Neuron (in vitro differentiated cells): ENCODE results near the gene AIPL1.
"Not testable (repeated sequence)": the region's sequence is repeated elsewhere in the genome, so short reads cannot be mapped to it uniquely, and the experiment has no call there.

Source experiments
- H2AFZ ChIP-seq: one replicate; pipeline ENCODE4 v1.6.1; 2013; ENCODE audit warnings: low read depth, mild to moderate bottlenecking, inconsistent platforms, low read length, moderate library complexity
- H3K27me3 ChIP-seq: one replicate; pipeline ENCODE4 v1.6.1; 2013; ENCODE audit warnings: low read length; ENCODE audit not compliant: insufficient read depth
- H3K36me3 ChIP-seq: one replicate; pipeline ENCODE4 v1.6.1; 2013; ENCODE audit warnings: low read length; ENCODE audit not compliant: insufficient read depth
- H3K4me1 ChIP-seq: one replicate; pipeline ENCODE4 v1.6.1; 2013; ENCODE audit warnings: low read length; ENCODE audit not compliant: insufficient read depth
- H3K4me3 ChIP-seq: 2 replicates; pipeline ENCODE4 v1.5.1; 2013; ENCODE audit warnings: mild to moderate bottlenecking, low read length, moderate library complexity
- H3K9me3 ChIP-seq: one replicate; pipeline ENCODE4 v1.6.1; 2013; ENCODE audit warnings: low read length

The AIPL1 gene

GRCh38 chr17:6435051-6435450, at the start of gene AIPL1:
Gene AIPL1 (minus strand): TSS chr17:6435121. CDS start chr17:6435104, 17 bp downstream.
- Histone ChIP-seq H3K4me1 (peaks cover 16% of the 10 kb centered on the region), H3K27me3 (peaks cover 3% of the 10 kb centered on the region), H3K36me3 (no peaks in the 10 kb centered on the region), H3K9me3 (peaks cover 3% of the 10 kb centered on the region), H2AFZ (no peak within 1 kb of the TSS), H3K4me3 (no peak within 1 kb of the TSS)

- Histone ChIP-seq H3K9me3 (no peaks in the 10 kb centered on the region), H3K4me3 (no peak overlapping the region), H2AFZ (no peak overlapping the region), H3K36me3 (no peaks in the 10 kb centered on the region), H3K4me1 (no peaks in the 10 kb centered on the region), H3K27me3 (no peaks in the 10 kb centered on the region)
These were observed 48.6 kb upstream of the AIPL1 start for GRCh38 chr17:6483507-6483906.

DNA sequence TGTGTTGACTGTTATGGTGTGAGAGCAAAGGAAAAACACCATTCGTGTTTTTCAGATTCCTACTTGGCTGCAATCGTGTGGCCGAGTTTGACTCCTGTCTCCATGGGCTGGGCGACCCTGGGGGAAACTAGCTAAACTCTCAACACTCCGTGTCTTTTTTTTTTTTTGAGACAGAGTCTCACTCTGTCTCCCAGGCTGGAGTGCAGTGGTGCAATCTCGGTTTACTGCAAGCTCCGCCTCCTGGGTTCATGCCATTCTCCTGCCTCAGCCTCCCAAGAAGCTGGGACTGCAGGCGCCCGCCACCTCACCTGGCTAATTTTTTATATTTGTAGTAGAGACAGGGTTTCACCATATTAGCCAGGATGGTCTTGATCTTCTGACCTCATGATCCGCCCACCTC, 47.9 kb upstream of the AIPL1 start:
- not testable (repeated sequence) for H3K4me3 ChIP-seq, H3K27me3 ChIP-seq, H2AFZ ChIP-seq, H3K36me3 ChIP-seq, H3K9me3 ChIP-seq, H3K4me1 ChIP-seq

DNA sequence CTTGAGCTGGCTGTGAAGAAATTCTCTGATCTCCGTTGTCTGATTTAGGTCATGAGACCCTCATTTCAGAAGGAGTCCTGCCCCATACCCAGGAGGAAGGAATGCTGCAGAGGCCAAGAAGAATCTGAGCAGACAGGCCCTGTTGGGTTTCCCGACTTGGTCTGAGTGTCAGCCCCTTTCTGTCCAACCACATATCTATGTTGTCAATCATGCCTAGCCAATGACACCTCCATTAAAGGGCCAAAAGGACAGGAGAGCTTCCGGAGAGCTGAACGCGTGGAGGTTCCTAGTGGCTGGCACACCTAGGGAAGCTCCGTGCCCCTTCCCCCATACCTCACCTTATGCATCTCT, 47.2 kb upstream of the AIPL1 start:
- H3K9me3 ChIP-seq = no peaks in the 10 kb centered on the region
- no peaks in the 10 kb centered on the region for H3K27me3 ChIP-seq
- H2AFZ ChIP-seq = no peak overlapping the region
- no peaks in the 10 kb centered on the region for H3K36me3 ChIP-seq
- no peak overlapping the region for H3K4me3 ChIP-seq
- H3K4me1 ChIP-seq = no peaks in the 10 kb centered on the region

DNA sequence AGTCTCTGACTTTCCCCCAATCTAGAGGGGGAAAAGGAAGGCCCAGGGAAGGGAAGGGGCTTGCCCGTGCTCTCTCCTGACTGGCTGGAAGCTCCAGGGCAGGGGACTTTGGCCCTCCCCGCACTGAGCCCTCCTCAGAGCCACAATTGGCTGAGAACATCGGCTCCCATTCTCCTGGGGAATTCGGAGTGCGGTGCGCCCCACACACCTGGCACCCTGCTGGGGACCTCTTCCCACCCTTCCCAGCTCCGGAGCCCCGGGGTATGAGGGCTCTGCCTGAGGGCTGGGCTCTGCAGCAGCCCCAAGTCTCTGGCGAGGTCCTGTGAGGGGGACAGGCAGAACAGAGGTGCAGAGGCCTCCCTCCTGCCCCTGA, 45.4 kb upstream of the AIPL1 start:
- H3K9me3 ChIP-seq = no peaks in the 10 kb centered on the region
- no peak overlapping the region for H2AFZ ChIP-seq
- no peaks in the 10 kb centered on the region for H3K27me3 ChIP-seq
- no peak overlapping the region for H3K4me3 ChIP-seq
- peaks cover 6% of the 10 kb centered on the region for H3K4me1 ChIP-seq
- H3K36me3 ChIP-seq = no peaks in the 10 kb centered on the region

DNA sequence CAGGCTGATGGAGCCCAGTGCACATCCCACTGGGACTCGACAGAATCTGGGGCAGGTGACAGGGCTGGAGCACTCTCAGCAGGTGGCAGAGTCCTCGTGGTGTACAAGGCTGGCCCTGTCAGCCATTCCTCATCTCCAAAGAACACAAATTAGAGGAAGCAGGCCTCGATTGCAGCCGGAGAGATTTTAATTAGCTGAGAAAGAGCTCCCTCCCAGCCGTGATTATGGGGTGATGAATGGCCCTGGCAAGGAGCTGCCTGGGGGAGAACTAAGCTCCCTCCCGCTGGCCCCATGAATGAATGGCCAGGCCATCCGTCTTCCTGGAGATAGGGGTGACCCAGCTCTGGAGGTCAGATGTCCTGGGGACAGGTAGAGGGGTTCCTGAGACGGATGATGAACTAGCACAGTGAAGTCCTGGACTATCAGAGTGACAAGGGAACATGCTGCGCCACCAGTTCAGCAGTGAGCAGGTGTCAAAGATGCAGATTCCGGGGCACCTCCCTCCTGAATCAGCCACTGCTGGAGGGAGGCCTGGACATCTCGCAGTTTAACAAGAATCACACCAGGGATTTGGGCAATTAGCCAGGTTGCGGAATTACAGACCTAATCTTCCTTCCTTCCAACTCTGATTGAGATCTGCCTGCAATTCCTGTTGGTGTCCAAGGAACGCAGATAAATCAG, 44.8 kb upstream of the AIPL1 start:
- no peaks in the 10 kb centered on the region for H3K9me3 ChIP-seq
- no peak overlapping the region for H2AFZ ChIP-seq
- no peaks in the 10 kb centered on the region for H3K36me3 ChIP-seq
- H3K4me3 ChIP-seq = no peak overlapping the region
- no peaks in the 10 kb centered on the region for H3K27me3 ChIP-seq
- H3K4me1 ChIP-seq = peaks cover 6% of the 10 kb centered on the region

DNA sequence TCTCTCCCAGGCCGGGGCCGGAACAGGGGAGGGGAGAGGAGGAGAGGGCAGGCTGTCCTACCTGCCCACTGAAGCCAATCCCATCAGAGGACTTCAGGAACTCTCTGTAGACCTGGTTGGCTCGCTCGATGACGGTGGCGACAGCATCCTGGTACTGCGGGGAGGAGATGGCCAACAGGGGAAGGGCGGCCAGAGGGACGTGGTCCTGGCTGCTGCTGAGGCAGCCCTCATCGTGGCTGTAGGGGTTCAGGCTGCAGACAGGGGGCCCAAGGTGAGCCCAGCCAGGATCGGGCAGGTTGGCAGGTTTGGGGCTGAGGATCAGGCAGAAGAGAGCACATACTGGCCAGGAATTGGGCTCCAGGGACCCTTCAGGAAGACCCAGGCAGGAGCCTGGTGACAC, 43.6 kb upstream of the AIPL1 start:
- Histone ChIP-seq H3K36me3 (no peaks in the 10 kb centered on the region), H3K27me3 (no peaks in the 10 kb centered on the region), H2AFZ (no peak overlapping the region), H3K4me3 (no peak overlapping the region), H3K4me1 (peaks cover 6% of the 10 kb centered on the region), H3K9me3 (no peaks in the 10 kb centered on the region)

DNA sequence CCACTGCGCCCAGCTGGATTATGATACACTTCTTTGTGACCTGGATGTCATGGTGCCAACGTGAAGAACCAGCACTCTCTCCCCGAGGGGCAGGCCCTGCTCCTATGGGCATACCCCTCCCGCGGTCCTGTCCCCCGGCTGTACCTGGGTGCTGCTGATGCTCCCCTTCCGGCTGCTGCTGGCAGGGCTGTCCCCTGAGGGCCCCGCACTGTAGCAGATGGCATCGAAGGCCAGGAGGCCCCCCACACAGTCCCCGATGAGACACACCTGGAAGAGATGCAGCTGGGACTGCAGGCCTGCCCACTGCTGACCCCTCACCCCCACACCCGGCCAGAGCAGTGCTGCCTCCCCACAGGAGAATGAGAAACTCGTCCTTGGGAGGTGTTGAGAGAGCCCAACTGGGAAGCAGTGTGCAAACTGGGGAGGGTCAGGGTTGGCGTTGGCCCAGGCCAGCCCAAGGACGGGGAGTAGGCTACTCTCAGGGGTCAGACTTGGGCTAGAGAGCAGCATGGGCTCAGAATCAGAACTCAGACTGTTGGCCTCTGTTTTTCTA, 43.0 kb upstream of the AIPL1 start:
- H3K9me3 ChIP-seq = no peaks in the 10 kb centered on the region
- no peak overlapping the region for H2AFZ ChIP-seq
- no peak overlapping the region for H3K4me3 ChIP-seq
- H3K27me3 ChIP-seq = no peaks in the 10 kb centered on the region
- no peaks in the 10 kb centered on the region for H3K36me3 ChIP-seq
- peaks cover 6% of the 10 kb centered on the region for H3K4me1 ChIP-seq

DNA sequence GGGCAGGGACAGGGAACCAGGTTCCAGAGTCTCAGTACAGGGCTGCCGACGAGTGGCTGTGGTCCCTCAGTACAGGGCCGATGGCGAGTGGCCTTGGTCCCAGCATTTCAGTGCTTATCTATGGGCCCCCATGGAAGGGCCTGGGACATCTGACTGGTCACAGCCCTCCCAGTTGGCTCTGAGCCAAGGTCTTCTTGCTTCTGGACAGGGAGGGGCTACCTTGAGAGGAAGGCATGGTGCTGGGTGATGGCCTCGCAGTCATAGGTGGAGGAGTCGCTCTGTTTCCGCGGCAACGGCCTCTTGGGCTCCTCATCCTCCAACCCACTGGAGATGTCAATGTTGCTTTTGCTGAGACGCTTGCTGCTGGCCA, 41.9 kb upstream of the AIPL1 start:
- no peaks in the 10 kb centered on the region for H3K9me3 ChIP-seq
- H2AFZ ChIP-seq = no peak overlapping the region
- H3K36me3 ChIP-seq = no peaks in the 10 kb centered on the region
- no peak overlapping the region for H3K4me3 ChIP-seq
- peaks cover 6% of the 10 kb centered on the region for H3K4me1 ChIP-seq
- no peaks in the 10 kb centered on the region for H3K27me3 ChIP-seq

DNA sequence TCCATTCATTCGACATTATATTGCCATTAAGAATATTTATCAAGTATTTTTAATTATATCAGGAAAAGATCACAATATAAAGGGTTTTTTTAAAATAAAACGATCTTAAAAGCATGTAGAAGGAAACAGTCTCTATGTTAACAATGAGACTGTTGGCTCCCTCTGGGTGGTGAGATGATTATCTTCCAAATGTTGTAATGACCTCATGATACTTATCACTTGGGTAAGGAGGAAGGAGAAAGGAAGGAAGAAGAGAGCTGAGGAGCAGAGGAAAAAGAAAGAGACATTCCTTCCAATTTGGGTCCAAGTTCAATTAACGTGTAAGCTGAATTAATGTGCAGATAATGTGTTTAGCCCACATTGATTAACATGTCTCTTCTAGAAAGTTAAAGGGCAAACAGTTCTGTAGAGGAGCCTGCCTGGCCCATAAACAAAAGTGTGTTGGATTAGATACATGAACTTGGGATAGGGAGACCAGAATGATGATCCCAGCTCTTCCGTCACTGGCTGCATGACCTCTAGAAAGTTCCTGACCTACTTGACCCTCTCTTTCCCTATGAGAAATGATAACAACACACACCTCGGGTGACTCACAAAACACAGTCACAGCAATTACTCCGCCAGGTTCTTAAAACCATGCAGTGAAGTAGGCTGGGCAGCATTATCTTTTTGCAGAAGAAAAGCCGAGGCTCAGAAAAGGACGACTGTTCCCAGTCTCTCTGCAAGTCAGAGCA, 41.3 kb upstream of the AIPL1 start:
- Histone ChIP-seq H2AFZ (no peak overlapping the region), H3K36me3 (no peaks in the 10 kb centered on the region), H3K9me3 (no peaks in the 10 kb centered on the region), H3K4me3 (no peak overlapping the region), H3K27me3 (no peaks in the 10 kb centered on the region), H3K4me1 (peaks cover 6% of the 10 kb centered on the region)

GRCh38 chr17:6475411-6475810, 40.5 kb upstream of the AIPL1 start:
- Histone ChIP-seq H3K9me3 (no peaks in the 10 kb centered on the region), H3K4me3 (no peak overlapping the region), H2AFZ (no peak overlapping the region), H3K4me1 (peaks cover 6% of the 10 kb centered on the region), H3K36me3 (no peaks in the 10 kb centered on the region), H3K27me3 (no peaks in the 10 kb centered on the region)

- Histone ChIP-seq H3K4me1 (peaks cover 6% of the 10 kb centered on the region), H3K36me3 (no peaks in the 10 kb centered on the region), H3K9me3 (no peaks in the 10 kb centered on the region), H3K4me3 (no peak overlapping the region), H2AFZ (no peak overlapping the region), H3K27me3 (no peaks in the 10 kb centered on the region)
These were observed 40.0 kb upstream of the AIPL1 start for GRCh38 chr17:6474906-6475305.

GRCh38 chr17:6474376-6474775, 39.5 kb upstream of the AIPL1 start:
- H3K4me1 ChIP-seq = peaks cover 6% of the 10 kb centered on the region
- H2AFZ ChIP-seq = no peak overlapping the region

More at GRCh38 chr17:6474376-6474775, 39.5 kb upstream of the AIPL1 start:
- H3K36me3 ChIP-seq = no peaks in the 10 kb centered on the region
- H3K27me3 ChIP-seq = no peaks in the 10 kb centered on the region
- H3K9me3 ChIP-seq = no peaks in the 10 kb centered on the region
- H3K4me3 ChIP-seq = no peak overlapping the region
